K562 (cell line): ENCODE results near the gene RASAL1. TPM values are rescaled to one million over a fixed set of nuclear protein-coding genes. Genes with fewer than 3 reads are reported as not detected.

Experiments used
- ATAC-seq: fragments of 200-7000 bp; cut with Tn5 transposase; 3 replicates; pipeline ENCODE4 v1.9.1; 2020; ENCODE audit warnings: moderate library complexity
- BruUV-seq: library from RNA; stranded (reverse); fragments of 400-500 nt; replicated peaks from 2 replicates; lab custom pipeline; 2021; lab: Mats Ljungman, UMichigan
- CTCF ChIA-PET: fragments of 300-600 bp; formaldehyde crosslinking; extraction: SDS; loops from one replicate; lab custom pipeline; 2021; ENCODE audit warnings: low intra/inter-chr PET ratio; lab: Yijun Ruan, JAX
- POLR2A ChIA-PET: fragments of 300-600, 350-650 bp; sonication (Branson Sonifier 250); formaldehyde crosslinking; extraction: SDS; loops from one replicate; lab custom pipeline; 2021; ENCODE audit warnings: antibody characterized with exemption, inconsistent platforms; lab: Yijun Ruan, JAX
- DNase-seq, 4 experiments: peaks; one replicate each; pipeline versions ENCODE4 v3.0.0 to v3.0.0-alpha.2; 2011 to 2018; ENCODE audit warnings: low spot score in 3 of 4, mixed read lengths in 3 of 4; ENCODE audit errors: extremely low read depth in 1 of 4
- FAIRE-seq: peaks from 2 replicates; lab custom pipeline; 2011; peaks lifted over from hg19 to GRCh38; lab: Jason Lieb, UNC
- H2AFZ ChIP-seq: 2 replicates; pipeline ENCODE4 v1.6.0; 2011; ENCODE audit warnings: low read depth, low read length, control low read depth, inconsistent platforms
- H3K27ac ChIP-seq: fragments of 200-600 bp; 3 replicates; pipeline ENCODE4 v1.8.0; 2011; ENCODE audit warnings: low read depth, mild to moderate bottlenecking, control low read depth, inconsistent platforms, low read length, moderate library complexity, mixed read lengths; ENCODE audit errors: extremely low read depth
- H3K27me3 ChIP-seq, 2 experiments: fragments of 300-600 bp in 1 of 2; 2 replicates in 1 of 2; 3 replicates in 1 of 2; pipeline versions ENCODE4 v1.6.0 to v1.8.0; 2011; ENCODE audit warnings: inconsistent platforms in 2 of 2, low read length in 2 of 2, mild to moderate bottlenecking in 1 of 2, mixed read lengths in 1 of 2, moderate library complexity in 1 of 2; ENCODE audit not compliant: control insufficient read depth in 2 of 2, insufficient read depth in 2 of 2
- H3K36me3 ChIP-seq: fragments of 300-600 bp; 3 replicates; pipeline ENCODE4 v1.8.0; 2011; ENCODE audit warnings: mild to moderate bottlenecking, low read length, inconsistent platforms; ENCODE audit not compliant: control insufficient read depth, insufficient read depth
- H3K4me1 ChIP-seq, 2 experiments: fragments of 200-600 bp in 1 of 2; replicated peaks in 1 of 2; 2 replicates in 1 of 2; 3 replicates in 1 of 2; pipeline versions ENCODE4 v1.5.1 to v1.8.0; 2011; ENCODE audit warnings: inconsistent platforms in 2 of 2, low read length in 2 of 2, mild to moderate bottlenecking in 1 of 2, mixed read lengths in 1 of 2, moderate library complexity in 1 of 2; ENCODE audit not compliant: control insufficient read depth in 2 of 2, insufficient read depth in 2 of 2
- H3K4me2 ChIP-seq: 2 replicates; pipeline ENCODE4 v1.6.1; 2011; ENCODE audit warnings: low read length, control low read depth, inconsistent platforms, mixed read lengths; ENCODE audit not compliant: insufficient read depth
- H3K4me3 ChIP-seq: fragments of 200-600 bp; sonication (generic), shearing (Covaris generic); 2 replicates; pipeline ENCODE4 v1.5.1; 2016; ENCODE audit warnings: control low read depth, inconsistent platforms
- H3K79me2 ChIP-seq: fragments of 200-600 bp; 3 replicates; pipeline ENCODE4 v1.8.0; 2011; ENCODE audit warnings: low read length, inconsistent platforms; ENCODE audit not compliant: control insufficient read depth, insufficient read depth
- H3K9ac ChIP-seq, 2 experiments: 2 replicates each; pipeline versions ENCODE4 v1.6.0 to v1.6.1; 2011; ENCODE audit warnings: low read depth in 2 of 2, low read length in 2 of 2, control low read depth in 1 of 2, inconsistent platforms in 1 of 2, mild to moderate bottlenecking in 1 of 2, mixed read lengths in 1 of 2; ENCODE audit not compliant: insufficient read depth in 1 of 2
- H3K9me1 ChIP-seq: one replicate; pipeline ENCODE4 v1.6.0; 2011; ENCODE audit warnings: inconsistent platforms, mild to moderate bottlenecking, low read length, moderate library complexity; ENCODE audit not compliant: control insufficient read depth, insufficient read depth
- H3K9me3 ChIP-seq: replicated peaks from 2 replicates; pipeline ENCODE4 v1.5.1; 2011; ENCODE audit warnings: low read depth, low read length, inconsistent platforms; ENCODE audit not compliant: control insufficient read depth, insufficient read depth
- H4K20me1 ChIP-seq: replicated peaks from 2 replicates; pipeline ENCODE4 v1.6.1; 2011; ENCODE audit warnings: low read length, inconsistent platforms, mixed read lengths; ENCODE audit not compliant: control insufficient read depth, insufficient read depth
- BRD4 ChIP-seq: fragments of 200-600 bp; sonication (generic); IDR thresholded peaks from 2 replicates; pipeline ENCODE4 v1.6.1; 2017; ENCODE audit warnings: inconsistent platforms
- CBFA2T3 ChIP-seq: fragments of 450-650 bp; IDR thresholded peaks from 2 replicates; pipeline ENCODE4 v1.6.1; 2017
- CBX3 ChIP-seq, 2 experiments: IDR thresholded peaks; 1 replicate in 1 of 2; 2 replicates in 1 of 2; pipeline ENCODE4 v1.6.1; 2012; ENCODE audit warnings: inconsistent platforms in 2 of 2, low read length in 2 of 2, borderline replicate concordance in 1 of 2, control low read depth in 1 of 2
- CREBBP ChIP-seq: IDR thresholded peaks from one replicate; pipeline ENCODE4 v1.6.1; 2012; ENCODE audit warnings: low read depth, mild to moderate bottlenecking, control low read depth, inconsistent platforms, low read length
- DDX20 ChIP-seq: fragments of 450-650 bp; IDR thresholded peaks from 2 replicates; pipeline ENCODE4 v1.6.1; 2016; ENCODE audit warnings: missing genetic modification characterization, low read depth, mild to moderate bottlenecking, missing compliant biosample characterization, moderate library complexity
- ELF4 ChIP-seq: fragments of 450-650 bp; formaldehyde crosslinking; IDR thresholded peaks from 2 replicates; pipeline ENCODE4 v1.4.0; 2022; ENCODE audit warnings: missing genetic modification characterization
- TEAD4 ChIP-seq, 2 experiments: sonication (generic) in 1 of 2; formaldehyde crosslinking in 1 of 2; IDR thresholded peaks; 2 replicates each; pipeline versions ENCODE4 v1.6.1 to v1.8.0; 2012 to 2022; ENCODE audit warnings: borderline replicate concordance in 1 of 2, inconsistent platforms in 1 of 2, low read length in 1 of 2, mild to moderate bottlenecking in 1 of 2, missing genetic modification reagents in 1 of 2
- ZNF133 ChIP-seq: fragments of 250-450 bp; sonication (Bioruptor Pico); IDR thresholded peaks from 2 replicates; pipeline ENCODE4 v1.4.0; 2020; ENCODE audit warnings: mild to moderate bottlenecking
- ZNF224 ChIP-seq: sonication (generic); formaldehyde crosslinking; IDR thresholded peaks from 2 replicates; pipeline ENCODE4 v1.8.0; 2022; ENCODE audit warnings: mild to moderate bottlenecking, missing genetic modification reagents
- ZNF507 ChIP-seq: conservative IDR thresholded peaks from 2 replicates; pipeline ENCODE4 v1.6.1; 2017; ENCODE audit warnings: missing genetic modification characterization, missing compliant biosample characterization
- ZNF764 ChIP-seq: fragments of 250-450 bp; sonication (Bioruptor Pico); IDR thresholded peaks from 2 replicates; pipeline ENCODE4 v1.4.0; 2020; ENCODE audit warnings: low read depth, mild to moderate bottlenecking, moderate library complexity
- WGBS: fragments of 100-300 bp; shearing (Covaris generic); methylation state at CpG from one replicate; pipeline ENCODE4 v1.1.6; 2016; ENCODE audit warnings: low coverage, mixed read lengths; ENCODE audit not compliant: insufficient coverage; ENCODE audit errors: missing lambda C conversion rate; 5-methylcytosine and 5-hydroxymethylcytosine counted together
- in situ Hi-C: fragments of 300-500 bp; cut with MboI; formaldehyde crosslinking; loops from 4 replicates; pipeline ENCODE4 v1.15.0; 2018; ENCODE audit warnings: inconsistent platforms, mixed read lengths
- intact Hi-C: fragments of 100-400 bp; cut with micrococcal nuclease; formaldehyde crosslinking; loops from 2 replicates; pipeline ENCODE4 v1.14.2; 2022
- polyA plus RNA-seq, 8 experiments: library from polyadenylated mRNA; depleted of rRNA in 4 of 8; stranded (reverse) in 5 of 8; unstranded in 3 of 8; fragments of >200 nt; fragmentation: Nextera tagmentation in 2 of 8; fragmentation: Illumina TruSeq in 1 of 8; extraction: Ambion mirVana in 2 of 8; extraction: Trizol in 1 of 8; gene quantifications; 2 replicates each; pipeline versions ENCODE4 v1.2.1 to v1.2.3, GENCODE V29; 2011 to 2014; ENCODE audit warnings: inconsistent platforms in 1 of 8, missing spikeins in 1 of 8
- total RNA-seq, 7 experiments: library from RNA; depleted of rRNA in 6 of 7; stranded (reverse); fragments of >200 nt in 6 of 7; fragmentation: Illumina TruSeq in 2 of 7; extraction: Trizol in 2 of 7; gene quantifications; 2 replicates each; pipeline versions ENCODE4 v1.2.1 to v1.2.3, GENCODE V29; 2011 to 2021; ENCODE audit warnings: low replicate concordance in 1 of 7
- TF ChIP-seq, protein P1 (sequence below), 2 experiments: fragments of 450-650 bp in 1 of 2; sonication (generic) in 1 of 2; formaldehyde crosslinking in 1 of 2; IDR thresholded peaks in 1 of 2; conservative IDR thresholded peaks in 1 of 2; 2 replicates each; pipeline versions ENCODE4 v1.6.1 to v1.8.1; 2016 to 2023; ENCODE audit warnings: mild to moderate bottlenecking in 2 of 2, moderate library complexity in 2 of 2, inconsistent platforms in 1 of 2, missing genetic modification reagents in 1 of 2
- TF ChIP-seq, protein P2 (sequence below): sonication (generic); formaldehyde crosslinking; IDR thresholded peaks from 2 replicates; pipeline ENCODE4 v1.5.0; 2020; ENCODE audit warnings: missing genetic modification reagents
- TF ChIP-seq, protein P3 (sequence below): fragments of 250-450 bp; sonication (Bioruptor Pico); IDR thresholded peaks from 2 replicates; pipeline ENCODE4 v1.4.0; 2020; ENCODE audit warnings: mild to moderate bottlenecking
- TF ChIP-seq, protein P4 (sequence below): fragments of 450-650 bp; formaldehyde crosslinking; IDR thresholded peaks from 2 replicates; pipeline ENCODE4 v1.4.0; 2020; ENCODE audit warnings: mild to moderate bottlenecking
- TF ChIP-seq, protein P5 (sequence below): IDR thresholded peaks from 2 replicates; pipeline ENCODE4 v1.6.1; 2012; ENCODE audit warnings: low read depth, low read length, improper control_type of control experiment, borderline replicate concordance

Gene RASAL1
- total and polyA plus RNA-seq, 9 of the 15 experiments (the other 6 are each of a cell fraction or from before 2014, with no cell fraction given), result 0.06 to 0.16 (median 0.14) TPM; not detected in 6

DNA sequence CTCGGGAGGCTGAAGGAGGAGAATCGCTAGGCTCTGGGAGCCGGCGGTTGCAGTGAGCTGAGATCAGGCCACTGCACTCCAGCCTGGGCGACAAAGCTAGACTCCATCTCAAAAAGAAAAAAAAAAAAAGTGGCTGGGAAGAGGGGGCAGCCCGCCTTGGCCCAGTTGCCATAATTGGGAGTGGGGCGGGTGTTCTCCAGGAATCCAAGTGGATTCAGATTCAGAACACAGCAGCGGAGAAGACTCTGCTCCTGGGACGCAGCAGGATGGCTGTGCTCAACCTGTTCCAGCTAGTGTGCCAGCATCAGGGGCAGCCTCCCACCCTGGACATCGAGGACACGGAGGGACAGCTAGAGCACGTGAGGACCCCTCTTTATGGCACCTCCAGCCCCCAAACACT, 19.5 kb upstream of the RASAL1 start:
- in situ Hi-C loops (no loop called here), intact Hi-C loops (no loop called here)
- FAIRE-seq, result no peak
- H3K9me3 ChIP-seq, result no peaks in the 10 kb centered on the region
- no peak overlapping the region for H2AFZ ChIP-seq
- H3K79me2 ChIP-seq, result no peaks in the 10 kb centered on the region
- peaks cover 11 to 28% of the 10 kb centered on the region in 2 experiments for H3K27me3 ChIP-seq
- peaks cover 27% of the 10 kb centered on the region; the same call in 2 of the 3 replicates for H3K36me3 ChIP-seq
- ChIA-PET POLR2A (interaction anchor here (0.7 to 1.2 kb wide), 2 partner anchors 19 to 65 kb away, joined by 3 read pairs; no protein-coding TSS in a partner anchor), CTCF (no interaction called here)
- H3K4me3 ChIP-seq, result no peak overlapping the region
- no TSS peak for BruUV-seq
- peak overlapping the region in 1 of 2 experiments; percentile 28; a peak in 1 of 4 replicates for H3K9ac ChIP-seq
- H4K20me1 ChIP-seq, result peaks cover 19% of the 10 kb centered on the region
- H3K4me1 ChIP-seq, result peaks cover 5 to 24% of the 10 kb centered on the region in 2 experiments; a peak in 3 of 5 replicates
- no peak for ATAC-seq
- H3K9me1 ChIP-seq, result no peaks in the 10 kb centered on the region
- 35% methylated on average over 11 of the region's 12 CpGs for WGBS
- no peak overlapping the region for H3K4me2 ChIP-seq
- no peak overlapping the region for H3K27ac ChIP-seq
- DNase-seq, result no peak
- no peak for TF ChIP-seq ZNF224 (CRISPR knock-in tag)
- no peak for TF ChIP-seq TEAD4 (IDR thresholded peaks at IDR 0.05; ENCODE audit: low read length)
- no peak for TF ChIP-seq TEAD4 (CRISPR knock-in tag; IDR thresholded peaks at IDR 0.05; ENCODE audit: borderline replicate concordance)
- TF ChIP-seq, protein P1, sequence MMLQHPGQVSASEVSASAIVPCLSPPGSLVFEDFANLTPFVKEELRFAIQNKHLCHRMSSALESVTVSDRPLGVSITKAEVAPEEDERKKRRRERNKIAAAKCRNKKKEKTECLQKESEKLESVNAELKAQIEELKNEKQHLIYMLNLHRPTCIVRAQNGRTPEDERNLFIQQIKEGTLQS (IDR thresholded peaks at IDR 0.05), result no peak
- TF ChIP-seq, protein P1 (CRISPR knock-in tag; conservative IDR thresholded peaks at IDR 0.05), result no peak
- TF ChIP-seq ZNF764 (CRISPR knock-in tag), result no peak
- TF ChIP-seq CREBBP, result no peak
- TF ChIP-seq CBX3 (IDR thresholded peaks at IDR 0.05; ENCODE audit: borderline replicate concordance in 1 of 2, low read length in 2 of 2), result no peak
- TF ChIP-seq CBFA2T3, result no peak
- TF ChIP-seq, protein P2, sequence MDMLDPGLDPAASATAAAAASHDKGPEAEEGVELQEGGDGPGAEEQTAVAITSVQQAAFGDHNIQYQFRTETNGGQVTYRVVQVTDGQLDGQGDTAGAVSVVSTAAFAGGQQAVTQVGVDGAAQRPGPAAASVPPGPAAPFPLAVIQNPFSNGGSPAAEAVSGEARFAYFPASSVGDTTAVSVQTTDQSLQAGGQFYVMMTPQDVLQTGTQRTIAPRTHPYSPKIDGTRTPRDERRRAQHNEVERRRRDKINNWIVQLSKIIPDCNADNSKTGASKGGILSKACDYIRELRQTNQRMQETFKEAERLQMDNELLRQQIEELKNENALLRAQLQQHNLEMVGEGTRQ (CRISPR knock-in tag), result no peak
- TF ChIP-seq, protein P3, sequence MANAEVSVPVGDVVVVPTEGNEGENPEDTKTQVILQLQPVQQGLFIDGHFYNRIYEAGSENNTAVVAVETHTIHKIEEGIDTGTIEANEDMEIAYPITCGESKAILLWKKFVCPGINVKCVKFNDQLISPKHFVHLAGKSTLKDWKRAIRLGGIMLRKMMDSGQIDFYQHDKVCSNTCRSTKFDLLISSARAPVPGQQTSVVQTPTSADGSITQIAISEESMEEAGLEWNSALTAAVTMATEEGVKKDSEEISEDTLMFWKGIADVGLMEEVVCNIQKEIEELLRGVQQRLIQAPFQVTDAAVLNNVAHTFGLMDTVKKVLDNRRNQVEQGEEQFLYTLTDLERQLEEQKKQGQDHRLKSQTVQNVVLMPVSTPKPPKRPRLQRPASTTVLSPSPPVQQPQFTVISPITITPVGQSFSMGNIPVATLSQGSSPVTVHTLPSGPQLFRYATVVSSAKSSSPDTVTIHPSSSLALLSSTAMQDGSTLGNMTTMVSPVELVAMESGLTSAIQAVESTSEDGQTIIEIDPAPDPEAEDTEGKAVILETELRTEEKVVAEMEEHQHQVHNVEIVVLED, result no peak
- TF ChIP-seq, protein P4, sequence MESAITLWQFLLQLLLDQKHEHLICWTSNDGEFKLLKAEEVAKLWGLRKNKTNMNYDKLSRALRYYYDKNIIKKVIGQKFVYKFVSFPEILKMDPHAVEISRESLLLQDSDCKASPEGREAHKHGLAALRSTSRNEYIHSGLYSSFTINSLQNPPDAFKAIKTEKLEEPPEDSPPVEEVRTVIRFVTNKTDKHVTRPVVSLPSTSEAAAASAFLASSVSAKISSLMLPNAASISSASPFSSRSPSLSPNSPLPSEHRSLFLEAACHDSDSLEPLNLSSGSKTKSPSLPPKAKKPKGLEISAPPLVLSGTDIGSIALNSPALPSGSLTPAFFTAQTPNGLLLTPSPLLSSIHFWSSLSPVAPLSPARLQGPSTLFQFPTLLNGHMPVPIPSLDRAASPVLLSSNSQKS, result no peak
- no peak for TF ChIP-seq ZNF133 (CRISPR knock-in tag)
- TF ChIP-seq ELF4 (CRISPR knock-in tag), result no peak
- TF ChIP-seq, protein P5, sequence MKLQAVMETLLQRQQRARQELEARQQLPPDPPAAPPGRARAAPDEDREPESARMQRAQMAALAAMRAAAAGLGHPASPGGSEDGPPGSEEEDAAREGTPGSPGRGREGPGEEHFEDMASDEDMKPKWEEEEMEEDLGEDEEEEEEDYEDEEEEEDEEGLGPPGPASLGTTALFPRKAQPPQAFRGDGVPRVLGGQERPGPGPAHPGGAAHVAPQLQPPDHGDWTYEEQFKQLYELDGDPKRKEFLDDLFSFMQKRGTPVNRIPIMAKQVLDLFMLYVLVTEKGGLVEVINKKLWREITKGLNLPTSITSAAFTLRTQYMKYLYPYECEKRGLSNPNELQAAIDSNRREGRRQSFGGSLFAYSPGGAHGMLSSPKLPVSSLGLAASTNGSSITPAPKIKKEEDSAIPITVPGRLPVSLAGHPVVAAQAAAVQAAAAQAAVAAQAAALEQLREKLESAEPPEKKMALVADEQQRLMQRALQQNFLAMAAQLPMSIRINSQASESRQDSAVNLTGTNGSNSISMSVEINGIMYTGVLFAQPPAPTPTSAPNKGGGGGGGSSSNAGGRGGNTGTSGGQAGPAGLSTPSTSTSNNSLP, result no peak
- no peak for TF ChIP-seq BRD4
- no peak for TF ChIP-seq DDX20 (tag)
- TF ChIP-seq ZNF507 (tag), result no peak
